Left ventricle myocardium inferior (tissue), 1 donor: Measurements from ENCODE around the gene PLB1. TPM values are rescaled to one million over a fixed set of nuclear protein-coding genes. Genes with fewer than 3 reads are reported as not detected.
"Not testable (repeated sequence)": the region's sequence is repeated elsewhere in the genome, so short reads cannot be mapped to it uniquely, and the experiment has no call there.

Source experiments
- DNase-seq: peaks from one replicate; pipeline ENCODE4 v3.0.0-alpha.2; 2020
- H3K27ac ChIP-seq: fragments of 200-600 bp; replicated peaks from 2 replicates; pipeline ENCODE4 v1.8.0; 2021
- H3K27me3 ChIP-seq: fragments of 200-600 bp; 2 replicates; pipeline ENCODE4 v1.8.0; 2021; ENCODE audit warnings: low read depth
- H3K36me3 ChIP-seq: fragments of 200-600 bp; 2 replicates; pipeline ENCODE4 v1.8.0; 2021
- H3K4me1 ChIP-seq: fragments of 200-600 bp; 2 replicates; pipeline ENCODE4 v1.8.0; 2021
- H3K4me3 ChIP-seq: fragments of 200-600 bp; 2 replicates; pipeline ENCODE4 v1.8.0; 2021; ENCODE audit warnings: mild to moderate bottlenecking, moderate library complexity
- H3K9me3 ChIP-seq: fragments of 200-600 bp; replicated peaks from 2 replicates; pipeline ENCODE4 v1.8.0; 2021
- CTCF ChIP-seq: fragments of 200-600 bp; IDR thresholded peaks from 2 replicates; pipeline ENCODE4 v1.8.0; 2021; ENCODE audit warnings: antibody characterized with exemption, mild to moderate bottlenecking, borderline replicate concordance
- intact Hi-C: fragments of 100-400 bp; cut with micrococcal nuclease; formaldehyde crosslinking; loops from one replicate; pipeline ENCODE4 v1.11.0; 2022
- total RNA-seq: library from RNA; stranded (reverse); fragmentation: NEBNext Ultra II Directional; extraction: Animal tissue kit (Norgen Biotek cat#: 25700); gene quantifications from one replicate; pipeline ENCODE4 v1.2.1, GENCODE V29; 2021
- donor health status: DM: no; HTN: yes; CAD: no; lungs with severe emphysema.

PLB1 gene
- total RNA-seq, 1 donor from 2014 or later: 2.4 TPM

GRCh38 chr2:28469947-28470535 lies 25.8 kb upstream of the PLB1 start:
- H3K27me3 ChIP-seq: no peaks in the 10 kb centered on the region
- DNase-seq: no peak
- no peak overlapping the region for H3K27ac ChIP-seq
- no peaks in the 10 kb centered on the region for H3K4me1 ChIP-seq
- no peak for TF ChIP-seq CTCF
- no peaks in the 10 kb centered on the region for H3K9me3 ChIP-seq
- intact Hi-C loops: no loop called here
- no peaks in the 10 kb centered on the region for H3K36me3 ChIP-seq
- no peak overlapping the region for H3K4me3 ChIP-seq

GRCh38 chr2:28470759-28471158 lies 25.1 kb upstream of the PLB1 start:
- no peaks in the 10 kb centered on the region for H3K9me3 ChIP-seq
- DNase-seq: no peak
- no peaks in the 10 kb centered on the region for H3K36me3 ChIP-seq
- H3K4me3 ChIP-seq: no peak overlapping the region
- intact Hi-C loops: no loop called here
- H3K27me3 ChIP-seq: no peaks in the 10 kb centered on the region
- H3K27ac ChIP-seq: no peak overlapping the region
- H3K4me1 ChIP-seq: no peaks in the 10 kb centered on the region
- no peak for TF ChIP-seq CTCF

- no peak overlapping the region for H3K27ac ChIP-seq
- intact Hi-C loops: no loop called here
These were observed 24.6 kb upstream of the PLB1 start for GRCh38 chr2:28471214-28471613.

GRCh38 chr2:28471701-28472236 lies 24.1 kb upstream of the PLB1 start:
- Histone ChIP-seq H3K27me3 (no peaks in the 10 kb centered on the region), H3K4me1 (no peaks in the 10 kb centered on the region), H3K27ac (no peak overlapping the region), H3K9me3 (no peaks in the 10 kb centered on the region), H3K36me3 (no peaks in the 10 kb centered on the region), H3K4me3 (no peak overlapping the region)
- TF ChIP-seq CTCF: no peak
- intact Hi-C loops: no loop called here
- DNase-seq: no peak

More at GRCh38 chr2:28471214-28471613, 24.6 kb upstream of the PLB1 start:
- no peak overlapping the region for H3K4me3 ChIP-seq
- no peaks in the 10 kb centered on the region for H3K4me1 ChIP-seq
- DNase-seq: no peak
- no peaks in the 10 kb centered on the region for H3K36me3 ChIP-seq
- no peaks in the 10 kb centered on the region for H3K27me3 ChIP-seq
- no peak for TF ChIP-seq CTCF
- H3K9me3 ChIP-seq: no peaks in the 10 kb centered on the region

- intact Hi-C loops, H3K4me1 ChIP-seq, DNase-seq, H3K27ac ChIP-seq, H3K4me3 ChIP-seq, H3K27me3 ChIP-seq, H3K9me3 ChIP-seq, H3K36me3 ChIP-seq: not testable (repeated sequence)
These were observed 23.2 kb upstream of the PLB1 start for GRCh38 chr2:28472641-28473040.

- H3K27ac ChIP-seq: no peak overlapping the region
- H3K36me3 ChIP-seq: no peaks in the 10 kb centered on the region
- no peaks in the 10 kb centered on the region for H3K4me1 ChIP-seq
- no peak for DNase-seq
- TF ChIP-seq CTCF: no peak
- H3K27me3 ChIP-seq: no peaks in the 10 kb centered on the region
- intact Hi-C loops: no loop called here
- no peaks in the 10 kb centered on the region for H3K9me3 ChIP-seq
- H3K4me3 ChIP-seq: no peak overlapping the region
These were observed 20.7 kb upstream of the PLB1 start for GRCh38 chr2:28475088-28475595.
